SK-N-SH (cell line): ENCODE results near the gene TEPSIN.

Experiments used
- CTCF ChIP-seq: fragments of 200-600 bp; sonication (generic); IDR thresholded peaks from 2 replicates; pipeline ENCODE4 v1.6.1; 2017; ENCODE audit warnings: antibody characterized with exemption, mild to moderate bottlenecking, moderate library complexity
- MAX ChIP-seq: IDR thresholded peaks from 2 replicates; pipeline ENCODE4 v1.4.0; 2012; ENCODE audit warnings: low read depth
- NRF1 ChIP-seq: IDR thresholded peaks from 2 replicates; pipeline ENCODE4 v1.6.1; 2012; ENCODE audit warnings: low read depth, mild to moderate bottlenecking, low read length
- POLR2AphosphoS5 ChIP-seq: IDR thresholded peaks from 2 replicates; pipeline ENCODE4 v1.6.1; 2012; ENCODE audit warnings: low read depth, low read length
- RXRA ChIP-seq: IDR thresholded peaks from 2 replicates; pipeline ENCODE4 v1.4.0; 2012; ENCODE audit warnings: low read depth, mild to moderate bottlenecking, borderline replicate concordance

DNA sequence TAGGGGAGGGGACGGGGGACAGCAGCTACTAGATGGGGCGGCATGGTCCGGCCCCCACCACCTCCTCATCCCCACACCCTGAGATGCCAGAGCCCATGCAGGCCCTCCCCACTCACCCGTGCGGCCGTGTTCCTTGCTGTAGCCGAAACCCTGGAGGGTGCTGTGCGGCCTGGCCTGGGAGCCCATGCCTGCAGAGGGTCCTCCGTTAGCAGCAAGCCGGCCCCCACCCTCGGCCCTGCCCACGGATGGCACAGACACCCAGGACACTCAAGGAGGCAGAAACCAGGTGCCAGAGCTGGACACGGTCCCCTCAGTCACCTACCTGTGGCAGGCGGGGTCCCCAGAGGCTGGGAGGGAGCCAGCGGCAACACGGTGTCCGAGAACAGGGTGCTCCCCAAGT lies 5.5 kb downstream of the TEPSIN start:
- TF ChIP-seq NRF1 (no peak), MAX (no peak), CTCF (no peak), POLR2AphosphoS5 (no peak), RXRA (no peak)
